GM21737 (cell line): ENCODE results near the gene EEIG2.

Experiments
- ATAC-seq: cut with Tn5 transposase; IDR thresholded peaks from one replicate; pipeline ENCODE4 v1.9.1; 2021; ENCODE audit warnings: mild to moderate bottlenecking, moderate library complexity; ENCODE audit not compliant: unreplicated experiment

EEIG2 gene

GRCh38 chr1:108583757-108584427, 24.0 kb downstream of the EEIG2 start:
- no peak for ATAC-seq

- ATAC-seq, result no peak
These were observed 24.5 kb downstream of the EEIG2 start for GRCh38 chr1:108584428-108584856.

DNA sequence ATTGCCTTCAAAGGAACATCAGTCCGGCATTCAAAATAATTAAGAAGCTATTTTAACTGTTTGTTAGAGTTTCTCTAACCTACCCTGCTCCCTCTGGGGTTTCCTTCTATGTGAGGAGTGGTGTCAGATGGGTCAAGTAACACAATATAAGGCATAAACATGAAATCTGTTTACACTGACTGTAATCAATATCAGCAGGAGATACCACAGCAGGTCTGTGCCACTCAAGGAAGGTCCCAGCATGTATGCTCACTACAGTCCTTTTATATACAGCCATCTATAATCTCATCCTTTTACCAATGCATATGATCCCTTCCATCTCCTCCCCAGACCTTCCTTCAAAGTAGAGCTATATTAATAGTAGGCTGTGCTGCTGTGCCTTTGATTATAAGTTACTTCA, 25.4 kb downstream of the EEIG2 start:
- no peak for ATAC-seq

GRCh38 chr1:108590441-108590840, 30.5 kb downstream of the EEIG2 start:
- ATAC-seq, result no peak

- no peak for ATAC-seq
These were observed 31.1 kb downstream of the EEIG2 start for GRCh38 chr1:108590957-108591356.

DNA sequence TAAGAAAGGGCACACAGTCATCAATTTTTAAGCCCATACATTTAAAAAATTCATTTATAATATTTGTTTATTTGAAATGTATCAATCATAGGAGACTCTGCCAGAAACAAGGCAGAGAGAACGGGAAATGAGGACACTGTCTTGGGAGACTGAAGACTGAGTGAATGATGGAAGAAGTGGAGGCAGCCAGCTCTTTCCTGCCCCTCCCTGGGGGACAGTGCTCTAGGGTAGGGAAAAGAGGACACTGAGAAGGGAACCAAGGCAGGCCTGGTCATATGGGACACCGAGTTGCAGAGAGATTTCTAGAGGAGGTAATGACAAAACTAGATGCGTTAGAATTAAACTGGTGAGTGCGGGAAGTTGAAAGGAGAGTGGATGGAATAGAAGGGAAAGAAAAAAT, 31.6 kb downstream of the EEIG2 start:
- ATAC-seq, result no peak

- no peak for ATAC-seq
These were observed 32.3 kb downstream of the EEIG2 start for GRCh38 chr1:108592030-108592759.

DNA sequence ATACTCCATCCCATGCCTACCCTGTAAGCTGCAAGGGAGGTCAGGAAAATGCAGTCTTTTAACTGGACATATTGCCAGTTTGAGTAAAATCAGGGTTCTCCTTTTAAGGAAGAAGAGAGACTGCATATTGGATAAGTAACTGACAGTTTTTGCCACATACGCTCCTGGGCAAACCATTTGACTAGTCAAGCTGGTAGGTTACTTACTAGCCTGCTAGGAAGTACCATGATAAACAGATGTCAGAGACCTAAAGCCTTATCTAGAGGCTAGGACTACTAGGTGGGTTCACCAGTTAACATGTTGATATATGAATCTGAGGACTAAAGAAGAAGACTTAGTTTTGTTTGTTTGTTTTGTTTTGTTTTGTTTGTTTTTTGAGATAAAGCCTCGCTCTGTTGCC, 33.5 kb downstream of the EEIG2 start:
- ATAC-seq, result no peak

- ATAC-seq, result no peak
These were observed 35.6 kb downstream of the EEIG2 start for GRCh38 chr1:108595507-108595906.

DNA sequence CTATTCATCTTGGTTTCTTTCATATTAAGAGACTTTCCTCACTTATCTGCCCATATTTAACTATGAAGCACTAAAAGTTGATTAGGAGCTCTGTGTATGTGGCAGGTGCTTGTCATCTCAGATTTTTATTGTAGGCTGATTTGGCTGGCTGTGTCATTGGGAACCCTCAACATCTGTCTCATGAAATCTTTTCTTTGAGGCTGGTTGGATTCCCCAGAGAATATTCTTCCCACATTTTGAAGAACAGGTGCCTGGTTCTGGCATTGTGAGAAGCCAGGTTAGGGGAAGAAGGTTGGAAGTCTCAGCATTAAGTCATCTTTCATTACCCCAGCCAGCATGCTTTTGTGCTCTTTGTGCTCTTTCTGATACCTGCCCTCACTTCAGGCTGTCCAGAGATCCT, 37.1 kb downstream of the EEIG2 start:
- no peak for ATAC-seq

GRCh38 chr1:108598340-108598739, 38.4 kb downstream of the EEIG2 start:
- no peak for ATAC-seq

GRCh38 chr1:108600504-108600903, 40.6 kb downstream of the EEIG2 start:
- ATAC-seq, result no peak

GRCh38 chr1:108601708-108602410, 42.0 kb downstream of the EEIG2 start:
- ATAC-seq, result no peak

- ATAC-seq, result no peak
These were observed 45.7 kb downstream of the EEIG2 start for GRCh38 chr1:108605633-108606032.

DNA sequence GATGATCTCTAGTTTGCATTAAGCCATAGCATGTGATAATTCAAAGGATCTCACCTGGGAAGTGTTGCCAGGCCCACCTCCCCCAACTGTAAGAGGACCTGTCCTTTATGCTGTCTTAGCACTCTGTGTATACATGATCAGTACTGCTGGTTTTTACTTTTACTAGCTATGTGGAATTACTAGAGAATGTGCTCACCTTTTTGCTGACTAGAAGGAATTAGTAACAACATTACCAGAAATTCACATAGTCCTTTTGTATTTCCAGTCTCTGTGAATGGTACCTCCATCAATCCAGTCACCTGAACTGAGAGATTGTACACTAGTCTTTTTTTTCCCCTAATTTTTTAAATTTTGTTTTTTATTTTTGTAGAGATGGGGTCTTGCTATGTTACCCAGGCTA, 46.6 kb downstream of the EEIG2 start:
- ATAC-seq, result no peak

- ATAC-seq, result no peak
These were observed 49.7 kb downstream of the EEIG2 start for GRCh38 chr1:108609483-108610049.
